GM12878 (cell line): Measurements from ENCODE around the gene ASPM. TPM values are rescaled to one million over a fixed set of nuclear protein-coding genes. Genes with fewer than 3 reads are reported as not detected.

Experiments used
- ATAC-seq: fragments of 200-7000 bp; cut with Tn5 transposase; 3 replicates; pipeline ENCODE4 v1.9.1; 2020; ENCODE audit warnings: mild to moderate bottlenecking, moderate library complexity
- BruUV-seq: library from RNA; stranded (reverse); fragments of 400-500 nt; replicated peaks from 2 replicates; lab custom pipeline; 2021; lab: Mats Ljungman, UMichigan
- CTCF ChIA-PET: fragments of 300-600 bp; sonication (Branson Sonifier 250); formaldehyde crosslinking; extraction: SDS; loops from one replicate; lab custom pipeline; 2021; ENCODE audit warnings: inconsistent platforms; lab: Yijun Ruan, JAX
- POLR2A ChIA-PET: fragments of 350-600 bp; formaldehyde crosslinking; extraction: SDS; loops from one replicate; lab custom pipeline; 2021; ENCODE audit warnings: inconsistent platforms; lab: Charles Lee
- RAD21 ChIA-PET: fragments of 300-600 bp; sonication (Branson Sonifier 250); formaldehyde crosslinking; loops from one replicate; lab custom pipeline; 2023; ENCODE audit warnings: antibody characterized with exemption; ENCODE audit not compliant: unreplicated experiment; lab: Charles Lee
- SMC1A ChIA-PET: fragments of 300-600 bp; sonication (Branson Sonifier 250); formaldehyde crosslinking; loops from one replicate; lab custom pipeline; 2023; ENCODE audit not compliant: unreplicated experiment, uncharacterized antibody; lab: Charles Lee
- DNase-seq: peaks from one replicate; pipeline ENCODE4 v3.0.0-alpha.2; 2011; ENCODE audit warnings: low read depth, low spot score
- FAIRE-seq: peaks from 3 replicates; lab custom pipeline; 2011; peaks lifted over from hg19 to GRCh38; lab: Jason Lieb, UNC
- H2AFZ ChIP-seq: 2 replicates; pipeline ENCODE4 v1.6.0; 2011; ENCODE audit warnings: low read depth, low read length, control low read depth; ENCODE audit not compliant: control insufficient read depth
- H3K27ac ChIP-seq: 2 replicates; pipeline ENCODE4 v1.5.1; 2011; ENCODE audit warnings: control low read depth; ENCODE audit not compliant: control insufficient read depth, insufficient read depth
- H3K27me3 ChIP-seq, 2 experiments: replicated peaks in 1 of 2; 2 replicates each; pipeline versions ENCODE4 v1.6.0 to v1.6.1; 2011; ENCODE audit warnings: low read length in 1 of 2; ENCODE audit not compliant: control insufficient read depth in 2 of 2, insufficient read depth in 2 of 2
- H3K36me3 ChIP-seq, 2 experiments: 2 replicates each; pipeline ENCODE4 v1.5.1; 2011; ENCODE audit warnings: low read length in 1 of 2; ENCODE audit not compliant: control insufficient read depth in 2 of 2, insufficient read depth in 2 of 2
- H3K4me1 ChIP-seq: 2 replicates; pipeline ENCODE4 v1.6.1; 2011; ENCODE audit warnings: mild to moderate bottlenecking, low read length, moderate library complexity, mixed read lengths; ENCODE audit not compliant: control insufficient read depth, insufficient read depth
- H3K4me2 ChIP-seq: 2 replicates; pipeline ENCODE4 v1.6.0; 2011; ENCODE audit warnings: control low read depth; ENCODE audit not compliant: control insufficient read depth, insufficient read depth
- H3K4me3 ChIP-seq: fragments of 200-600 bp; sonication (generic); 2 replicates; pipeline ENCODE4 v1.5.1; 2016
- H3K79me2 ChIP-seq: 2 replicates; pipeline ENCODE4 v1.6.0; 2011; ENCODE audit warnings: low read length; ENCODE audit not compliant: control insufficient read depth, insufficient read depth
- H3K9ac ChIP-seq: 2 replicates; pipeline ENCODE4 v1.8.0; 2011; ENCODE audit warnings: low read length, control low read depth, mixed read lengths; ENCODE audit not compliant: control insufficient read depth, insufficient read depth
- H3K9me3 ChIP-seq: replicated peaks from 3 replicates; pipeline ENCODE4 v1.5.1; 2011; ENCODE audit warnings: mild to moderate bottlenecking, low read length; ENCODE audit not compliant: control insufficient read depth, insufficient read depth
- H4K20me1 ChIP-seq: 2 replicates; pipeline ENCODE4 v1.6.0; 2011; ENCODE audit not compliant: control insufficient read depth, insufficient read depth
- BMI1 ChIP-seq: fragments of 450-650 bp; IDR thresholded peaks from 2 replicates; pipeline ENCODE4 v1.6.1; 2016; ENCODE audit warnings: mild to moderate bottlenecking, moderate library complexity, borderline replicate concordance
- HDAC6 ChIP-seq: fragments of 200-600 bp; sonication (generic); IDR thresholded peaks from one replicate; pipeline ENCODE4 v1.8.0; 2017; ENCODE audit warnings: antibody characterized with exemption; ENCODE audit not compliant: unreplicated experiment
- HSF1 ChIP-seq: fragments of 150-350 bp; IDR thresholded peaks from 2 replicates; pipeline ENCODE4 v1.6.1; 2014; ENCODE audit warnings: mild to moderate bottlenecking, low read depth, low read length
- IKZF1 ChIP-seq: fragments of 450-650 bp; conservative IDR thresholded peaks from 2 replicates; pipeline ENCODE4 v1.6.1; 2017; ENCODE audit warnings: antibody characterized with exemption, mild to moderate bottlenecking
- IRF4 ChIP-seq: IDR thresholded peaks from 2 replicates; pipeline ENCODE4 v1.6.1; 2011; ENCODE audit warnings: low read depth, low read length
- NFIC ChIP-seq: IDR thresholded peaks from 2 replicates; pipeline ENCODE4 v1.6.1; 2012; ENCODE audit warnings: low read depth, mild to moderate bottlenecking, inconsistent platforms, low read length, moderate library complexity
- POLR2AphosphoS5 ChIP-seq: IDR thresholded peaks from 2 replicates; pipeline ENCODE4 v1.6.1; 2011; ENCODE audit warnings: mild to moderate bottlenecking, low read length, inconsistent platforms
- RB1 ChIP-seq: fragments of 450-650 bp; formaldehyde crosslinking; IDR thresholded peaks from 2 replicates; pipeline ENCODE4 v1.6.1; 2017; ENCODE audit warnings: mild to moderate bottlenecking, borderline replicate concordance
- SIX5 ChIP-seq: IDR thresholded peaks from 2 replicates; pipeline ENCODE4 v1.6.1; 2011; ENCODE audit warnings: mild to moderate bottlenecking, low read depth, low read length, moderate library complexity; ENCODE audit not compliant: severe bottlenecking
- SPI1 ChIP-seq: IDR thresholded peaks from 2 replicates; pipeline ENCODE4 v1.6.1; 2011; ENCODE audit warnings: low read depth, mild to moderate bottlenecking, low read length, moderate library complexity, borderline replicate concordance; ENCODE audit not compliant: insufficient read depth
- YY1 ChIP-seq: IDR thresholded peaks from 2 replicates; pipeline ENCODE4 v1.6.1; 2011; ENCODE audit warnings: low read depth, mild to moderate bottlenecking, low read length
- ZZZ3 ChIP-seq: IDR thresholded peaks from 2 replicates; pipeline ENCODE4 v1.6.1; 2011; ENCODE audit warnings: low read depth; ENCODE audit not compliant: control insufficient read depth, insufficient read length
- WGBS: methylation state at CpG from one replicate; pipeline ENCODE4 v1.1.6; 2016; ENCODE audit warnings: low lambda C conversion rate; ENCODE audit not compliant: insufficient replicate concordance, insufficient coverage; ENCODE audit errors: missing lambda C conversion rate; 5-methylcytosine and 5-hydroxymethylcytosine counted together
- in situ Hi-C: fragments of 300-500 bp; cut with MboI; formaldehyde crosslinking; loops from 9 replicates; pipeline ENCODE4 v1.14.3; 2018; ENCODE audit warnings: mixed read lengths
- intact Hi-C: fragments of 100-400 bp; cut with micrococcal nuclease; formaldehyde crosslinking; loops from one replicate; pipeline ENCODE4 v1.14.2; 2022; ENCODE audit not compliant: unreplicated experiment
- polyA plus RNA-seq, 11 experiments: library from polyadenylated mRNA; depleted of rRNA in 4 of 11; unstranded in 6 of 11; stranded (reverse) in 5 of 11; fragments of >200 nt; fragmentation: Nextera tagmentation in 4 of 11; fragmentation: Illumina TruSeq in 1 of 11; extraction: Ambion mirVana in 4 of 11; extraction: Trizol in 1 of 11; gene quantifications; 1 replicate in 1 of 11; 2 replicates in 10 of 11; pipeline versions ENCODE4 v1.2.1 to v1.2.3, GENCODE V29; 2011 to 2016; ENCODE audit warnings: inconsistent platforms in 2 of 11, missing spikeins in 2 of 11, low read depth in 1 of 11
- total RNA-seq, 4 experiments: library from RNA; depleted of rRNA in 3 of 4; stranded (reverse); fragments of >200 nt in 3 of 4; fragmentation: Illumina TruSeq in 1 of 4; extraction: Trizol in 1 of 4; gene quantifications; 2 replicates each; pipeline versions ENCODE4 v1.2.1 to v1.2.3, GENCODE V29; 2013 to 2021

The ASPM gene
- total and polyA plus RNA-seq, 10 of the 15 experiments (the other 5 are each of a cell fraction or from before 2014, with no cell fraction given) = 16.2 to 54.9 (median 26.4) TPM

- TF ChIP-seq IRF4 = no peak
Observed at GRCh38 chr1:197170538-197170937, 24.1 kb upstream of the ASPM start (continued).

GRCh38 chr1:197159461-197159860 lies 13.0 kb upstream of the ASPM start:
- Histone ChIP-seq H3K4me1 (no peaks in the 10 kb centered on the region), H4K20me1 (no peaks in the 10 kb centered on the region), H3K4me2 (no peak overlapping the region), H3K27me3 (no peaks in the 10 kb centered on the region), H3K79me2 (no peaks in the 10 kb centered on the region), H3K9me3 (no peaks in the 10 kb centered on the region), H2AFZ (no peak overlapping the region), H3K4me3 (no peak overlapping the region), H3K27ac (no peak overlapping the region), H3K36me3 (no peaks in the 10 kb centered on the region; a peak in 2 of 4 replicates), H3K9ac (no peak overlapping the region)
- TF ChIP-seq HDAC6 (no peak), BMI1 (no peak), POLR2AphosphoS5 (no peak), YY1 (no peak), NFIC (no peak), HSF1 (no peak), SPI1 (no peak), SIX5 (no peak), ZZZ3 (no peak), IKZF1 (no peak), RB1 (no peak), IRF4 (no peak)
- no peak for ATAC-seq
- no TSS peak for BruUV-seq
- SMC1A ChIA-PET = no interaction called here
- in situ Hi-C loops (no loop called here), intact Hi-C loops (no loop called here)
- POLR2A ChIA-PET = interaction anchor here (0.5 to 1.0 kb wide), 2 partner anchors 14 to 16 kb away, joined by 3 read pairs; no protein-coding TSS in a partner anchor
- WGBS = 97% methylated on average over 7 of the region's 7 CpGs
- no peak for FAIRE-seq
- RAD21 ChIA-PET = no interaction called here
- DNase-seq = no peak
- CTCF ChIA-PET = no interaction called here
